NCI-H345 treated with DMSO at 0.1 percent for 48 hours (cell line): ENCODE measurements around the gene CD34.
A peak's percentile ranks its signal among the peaks of the same experiment; 100 is the strongest.
"Not testable (repeated sequence)": the region's sequence is repeated elsewhere in the genome, so short reads cannot be mapped to it uniquely, and the experiment has no call there.

Source experiments
- DNase-seq: peaks from one replicate; lab custom pipeline; 2025; ENCODE audit not compliant: unreplicated experiment; lab: John Stamatoyannopoulos, UW

CD34 gene

GRCh38 chr1:207910591-207911354 is at the start of gene CD34:
TSS of gene CD34 (minus strand) at chr1:207911125. CDS start at chr1:207911080, 45 bp downstream.
- DNase-seq, result peak; percentile 3

- no peak for DNase-seq
Observed at GRCh38 chr1:207960346-207960745, 49.4 kb upstream of the CD34 start.

DNA sequence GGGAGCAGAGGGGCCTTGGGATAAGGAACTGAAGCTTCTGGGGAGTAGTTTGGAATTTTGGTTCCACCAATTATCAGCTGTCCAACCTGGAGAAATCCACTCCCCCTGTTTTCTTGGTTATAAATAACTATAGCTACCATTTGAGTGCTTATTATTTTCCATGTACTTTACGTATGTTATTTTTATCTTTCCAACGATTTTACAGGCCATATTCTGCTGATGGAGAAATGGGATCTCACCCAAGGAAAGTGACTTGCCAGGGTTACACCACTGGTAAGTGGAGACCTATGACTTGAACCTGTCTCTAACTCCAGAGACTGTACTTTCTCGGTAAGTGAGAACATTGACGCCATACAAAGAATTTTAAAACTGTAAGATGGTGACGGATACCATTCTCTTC is 49.0 kb upstream of the CD34 start:
- no peak for DNase-seq

DNA sequence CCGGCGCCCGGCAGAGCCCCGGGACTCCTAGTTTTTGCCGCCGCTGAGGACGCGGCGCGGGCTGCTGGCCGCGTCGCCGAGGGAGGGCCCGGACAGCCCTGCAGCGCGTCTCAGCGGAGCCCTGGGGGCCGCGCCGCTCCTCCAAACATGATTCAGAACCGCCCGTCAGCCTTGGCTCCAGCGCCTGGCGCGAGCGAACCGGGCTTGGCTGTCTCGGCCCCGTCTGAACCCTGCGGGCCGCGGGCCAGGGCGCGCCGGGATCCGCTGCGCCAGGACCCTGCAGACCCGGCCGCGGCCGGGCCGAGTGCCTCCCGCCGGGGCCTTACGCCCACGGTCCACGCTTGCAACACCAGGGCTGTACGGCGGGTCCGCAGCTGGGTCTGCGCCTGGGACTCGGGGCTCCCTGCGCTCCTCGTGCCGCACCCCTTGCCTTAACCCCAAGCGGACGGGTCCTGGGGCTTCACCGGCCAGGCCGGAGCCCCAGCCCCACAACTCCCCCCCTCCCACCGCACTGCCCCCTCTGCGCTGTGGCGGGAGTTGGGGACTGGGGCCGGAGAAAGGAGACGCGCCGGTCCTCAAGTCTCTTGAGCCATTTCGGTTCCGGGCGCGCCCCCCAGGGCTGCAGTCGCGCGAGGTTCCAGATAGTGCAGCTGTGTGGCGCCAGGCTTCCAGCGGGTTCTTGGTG is 48.4 kb upstream of the CD34 start:
- DNase-seq, result no peak

DNA sequence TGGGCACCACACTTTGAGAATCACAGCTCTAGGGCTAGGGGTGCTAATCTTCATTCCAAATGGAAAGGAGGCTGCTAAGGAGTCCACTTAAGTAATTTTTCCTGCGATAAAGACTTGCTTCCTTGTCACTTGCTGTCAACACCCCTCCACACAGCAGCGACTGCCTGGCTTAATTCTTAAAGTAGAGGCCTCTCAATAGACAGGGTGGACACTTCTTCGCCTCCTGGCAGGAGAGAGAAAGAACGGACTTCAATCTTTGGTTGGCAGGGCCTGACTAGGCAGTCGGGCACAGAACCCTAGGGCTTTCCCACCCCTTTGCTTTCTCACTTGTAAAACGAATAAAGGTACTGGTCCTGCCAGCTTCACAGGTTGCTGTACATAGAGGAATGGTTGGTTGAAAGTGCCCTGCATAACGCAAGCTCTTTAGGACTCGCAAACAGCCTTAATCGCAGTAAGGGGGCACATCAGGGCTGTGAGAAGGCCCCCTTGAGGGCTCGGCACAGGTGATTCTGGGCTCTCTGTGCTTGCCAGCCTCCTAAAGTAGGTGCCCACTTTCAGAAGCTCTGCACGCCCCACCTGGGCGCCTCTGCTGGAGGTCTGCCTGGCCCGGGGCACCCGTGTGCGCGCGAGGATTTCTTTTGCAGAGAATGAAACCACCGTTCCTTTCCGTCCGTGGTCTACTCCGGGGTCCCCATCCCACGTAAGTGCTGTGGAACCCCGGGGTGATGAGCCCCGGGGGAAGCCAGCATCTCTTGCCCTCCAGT is 47.6 kb upstream of the CD34 start:
- no peak for DNase-seq

DNA sequence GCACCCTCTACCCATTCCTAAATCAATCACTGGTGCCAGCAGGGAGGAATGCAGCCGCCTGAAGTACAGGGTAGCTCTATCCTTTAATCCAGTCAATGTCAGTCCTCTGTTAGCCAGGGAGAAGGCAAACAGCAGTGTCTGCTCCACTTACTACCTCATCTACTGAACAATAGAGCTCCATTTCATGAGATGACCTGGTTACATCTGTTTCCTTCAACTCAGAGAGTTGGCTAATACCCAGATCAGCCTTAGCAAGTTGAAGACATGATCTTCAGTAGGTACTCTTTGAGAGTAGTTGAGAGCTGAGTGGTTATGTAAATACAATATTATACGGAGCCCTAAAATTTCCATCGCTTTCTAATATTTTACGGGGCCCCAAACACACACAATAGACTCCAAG is 46.1 kb upstream of the CD34 start:
- no peak for DNase-seq

DNA sequence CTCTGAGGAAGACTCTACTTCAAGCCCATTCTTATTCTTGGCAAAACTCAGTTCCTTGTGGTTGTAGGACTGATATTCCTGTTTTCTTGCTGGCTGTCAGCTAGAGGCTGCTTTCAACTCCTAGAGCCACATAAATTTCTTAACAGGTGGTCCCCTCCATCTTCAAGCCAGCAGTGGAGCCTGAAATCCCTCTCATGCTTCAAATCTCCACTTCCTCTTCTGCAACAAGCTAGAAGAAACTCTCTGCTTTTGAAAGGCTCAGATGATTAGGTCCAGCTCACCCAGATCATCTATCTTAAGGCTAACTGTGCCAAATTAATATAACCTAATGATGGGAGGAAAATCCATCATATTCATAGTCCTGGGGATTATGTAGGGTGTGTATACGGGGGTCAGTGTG is 43.2 kb upstream of the CD34 start:
- DNase-seq, result no peak

- DNase-seq, result no peak
Observed at GRCh38 chr1:207952617-207953542, 42.0 kb upstream of the CD34 start.

GRCh38 chr1:207951652-207952051 is 40.7 kb upstream of the CD34 start:
- no peak for DNase-seq

DNA sequence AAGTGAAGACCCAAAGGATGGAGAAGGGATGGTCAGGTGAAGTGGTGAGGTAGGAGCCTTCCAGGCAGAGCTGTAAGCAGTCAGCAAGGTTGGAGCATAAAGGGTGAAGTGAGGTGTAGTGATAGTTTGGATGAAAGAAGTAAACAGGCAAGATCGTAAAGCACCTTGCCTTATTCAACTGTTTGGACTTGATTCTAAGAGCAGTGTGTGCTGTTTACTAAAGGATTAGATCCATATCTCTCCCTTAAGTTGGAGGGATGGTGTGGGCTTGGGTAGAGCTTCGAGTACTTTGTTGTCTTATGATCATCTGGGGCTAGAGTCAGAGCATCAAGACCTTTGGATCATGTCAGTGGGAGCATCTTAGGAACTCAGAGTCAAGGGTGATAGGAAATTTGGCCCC is 39.8 kb upstream of the CD34 start:
- DNase-seq, result no peak

DNA sequence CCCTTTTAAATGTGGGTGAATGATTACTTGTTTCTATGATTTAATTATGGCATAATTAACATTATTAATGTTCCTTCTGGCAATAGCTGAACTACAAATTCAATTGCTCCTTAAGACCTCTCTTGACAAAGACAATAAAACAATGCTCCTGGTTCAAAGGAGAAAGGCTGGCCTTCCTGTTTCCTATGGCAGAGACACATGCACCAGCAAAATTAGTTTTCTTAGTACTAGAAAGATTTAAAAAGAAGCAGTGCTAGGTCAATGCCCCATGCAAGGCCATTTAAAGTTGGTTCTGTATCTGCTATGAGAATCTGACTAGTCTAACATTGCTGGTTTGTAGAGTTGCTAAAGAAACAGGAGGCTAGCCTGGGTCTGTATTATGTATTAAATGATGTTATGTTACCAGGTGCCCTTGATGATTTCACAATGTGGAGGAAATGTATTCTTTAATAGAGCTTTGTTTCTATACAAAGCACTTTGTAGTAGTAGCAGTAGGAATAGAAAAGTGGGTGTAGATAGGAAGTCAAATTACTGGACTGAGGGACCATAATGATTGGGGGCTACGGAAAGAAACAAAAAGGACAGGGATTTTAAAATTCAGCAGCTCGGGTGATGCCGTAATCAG is 38.8 kb upstream of the CD34 start:
- no peak for DNase-seq

- no peak for DNase-seq
Observed at GRCh38 chr1:207948536-207949250, 37.8 kb upstream of the CD34 start.

DNA sequence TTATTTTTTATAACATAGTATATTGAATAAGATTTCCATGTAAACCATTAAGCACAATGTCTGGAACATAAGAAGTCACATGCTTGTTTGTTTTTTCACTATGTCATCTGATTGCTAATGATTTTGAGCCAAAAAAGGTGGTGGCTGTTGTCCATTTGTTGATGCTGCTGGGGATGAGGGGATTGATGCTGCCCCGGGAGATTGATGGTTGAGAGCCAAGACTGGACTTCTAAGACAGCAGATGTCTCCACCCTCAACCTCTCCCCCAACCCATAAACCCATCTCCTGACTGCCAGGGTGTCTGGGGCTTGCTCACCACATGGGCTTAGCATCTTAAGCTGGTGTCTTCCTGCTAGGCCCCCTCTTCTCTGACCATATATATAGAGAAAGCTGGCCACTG is 35.8 kb upstream of the CD34 start:
- no peak for DNase-seq

GRCh38 chr1:207944571-207944970 is 33.6 kb upstream of the CD34 start:
- DNase-seq, result no peak

GRCh38 chr1:207942337-207942741 is 31.4 kb upstream of the CD34 start:
- not testable (repeated sequence) for DNase-seq

GRCh38 chr1:207941665-207942064 is 30.7 kb upstream of the CD34 start:
- no peak for DNase-seq

DNA sequence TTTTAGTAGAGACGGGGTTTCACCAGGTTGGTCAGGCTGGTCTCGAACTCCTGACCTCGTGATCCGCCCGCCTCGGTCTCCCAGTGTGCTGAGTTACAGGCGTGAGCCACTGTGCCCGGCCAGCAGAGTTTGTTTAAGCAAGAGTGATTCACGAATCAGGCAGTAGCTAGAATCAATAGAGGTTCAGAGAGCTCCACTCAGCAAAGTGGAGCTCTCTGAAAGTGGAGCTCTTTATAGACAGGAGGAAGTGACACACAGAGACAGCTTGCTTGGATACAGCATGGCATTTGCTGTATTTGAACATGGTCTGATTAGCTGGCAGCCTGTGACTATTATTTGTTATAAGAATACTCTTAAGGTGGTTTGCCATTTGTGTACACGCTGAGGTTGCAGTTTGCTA is 27.1 kb upstream of the CD34 start:
- no peak for DNase-seq

- no peak for DNase-seq
Observed at GRCh38 chr1:207937204-207937603, 26.3 kb upstream of the CD34 start.

DNA sequence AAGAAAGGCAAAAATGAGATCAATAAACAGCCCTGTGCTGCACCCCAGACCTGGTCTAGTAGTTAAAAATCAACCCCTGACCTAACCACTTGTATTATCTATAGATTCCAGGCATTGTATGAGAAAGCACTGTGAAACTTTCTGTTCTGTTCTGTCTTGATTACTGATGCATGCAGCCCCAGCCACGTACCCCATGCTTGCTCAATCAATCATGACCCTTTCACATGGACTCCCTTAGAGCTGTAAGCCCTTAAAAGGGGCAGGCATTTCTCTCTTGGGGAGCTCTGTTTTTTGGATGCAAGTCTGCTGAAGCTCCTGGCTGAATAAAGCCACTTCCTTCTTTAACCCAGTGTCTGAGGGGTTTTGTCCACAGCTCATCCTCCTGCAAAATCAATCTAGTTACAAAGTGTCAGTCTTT is 24.2 kb upstream of the CD34 start:
- no peak for DNase-seq
